HCT116 (cell line): ENCODE data around the gene TNNC1. TPM values are rescaled to one million over a fixed set of nuclear protein-coding genes. Genes with fewer than 3 reads are reported as not detected.

Experiments used
- ATAC-seq: fragments of 200-7000 bp; cut with Tn5 transposase; 2 replicates; pipeline ENCODE4 v1.9.1; 2020; ENCODE audit warnings: mild to moderate bottlenecking, moderate library complexity
- BruUV-seq: library from RNA; stranded (reverse); fragments of 400-500 nt; replicated peaks from 2 replicates; lab custom pipeline; 2021; lab: Mats Ljungman, UMichigan
- CTCF ChIA-PET: fragments of 300-600 bp; sonication (Branson Sonifier 250); formaldehyde crosslinking; loops from one replicate; lab custom pipeline; 2021; ENCODE audit warnings: antibody characterized with exemption; lab: Charles Lee
- POLR2A ChIA-PET: fragments of 300-600, 350-600 bp; sonication (Branson Sonifier 250); formaldehyde crosslinking; loops from one replicate; lab custom pipeline; 2021; ENCODE audit warnings: antibody characterized with exemption; lab: Charles Lee
- RAD21 ChIA-PET, 2 experiments: fragments of 300-600 bp; sonication (Branson Sonifier 250); formaldehyde crosslinking; loops; one replicate each; lab custom pipeline; 2023; ENCODE audit warnings: low total read pairs in 2 of 2; ENCODE audit not compliant: uncharacterized antibody in 2 of 2, unreplicated experiment in 2 of 2, low non-redundant PET in 1 of 2; lab: Charles Lee
- DNase-seq: peaks from one replicate; pipeline ENCODE4 v3.0.0-alpha.2; 2010; ENCODE audit warnings: low read depth, low spot score
- H2AFZ ChIP-seq: fragments of 200-600 bp; shearing (Covaris generic), sonication (generic); 2 replicates; pipeline ENCODE4 v1.6.1; 2017; ENCODE audit warnings: low read depth, mixed run types, mixed read lengths, antibody characterized with exemption, low read length; ENCODE audit not compliant: poor library complexity, severe bottlenecking
- H3K27ac ChIP-seq: 2 replicates; pipeline ENCODE4 v1.5.1; 2012; ENCODE audit warnings: low read depth, low read length
- H3K27me3 ChIP-seq: fragments of 200-600 bp; sonication (generic); 2 replicates; pipeline ENCODE4 v1.6.1; 2016; ENCODE audit warnings: mixed run types, low read length, mixed read lengths; ENCODE audit not compliant: insufficient read depth
- H3K36me3 ChIP-seq, 2 experiments: fragments of 200-500 bp in 1 of 2; fragments of 200-600 bp in 1 of 2; sonication (Bioruptor generic) in 1 of 2; sonication (generic) in 1 of 2; 2 replicates each; pipeline versions ENCODE4 v1.5.1 to v1.6.1; 2014 to 2016; ENCODE audit warnings: low read length in 2 of 2, inconsistent platforms in 1 of 2, mixed read lengths in 1 of 2, mixed run types in 1 of 2; ENCODE audit not compliant: insufficient read depth in 2 of 2, control insufficient read depth in 1 of 2
- H3K4me1 ChIP-seq, 2 experiments: fragments of 200-600 bp in 1 of 2; sonication (generic) in 1 of 2; 2 replicates each; pipeline versions ENCODE4 v1.5.1 to v1.6.1; 2012 to 2017; ENCODE audit warnings: low read length in 2 of 2, inconsistent platforms in 1 of 2, mild to moderate bottlenecking in 1 of 2, mixed read lengths in 1 of 2, mixed run types in 1 of 2, moderate library complexity in 1 of 2; ENCODE audit not compliant: insufficient read depth in 2 of 2, control insufficient read depth in 1 of 2
- H3K4me2 ChIP-seq: fragments of 200-600 bp; sonication (generic); 2 replicates; pipeline ENCODE4 v1.6.1; 2017; ENCODE audit warnings: mixed run types, low read length, mixed read lengths
- H3K4me3 ChIP-seq, 2 experiments: fragments of 200-600 bp in 1 of 2; sonication (generic) in 1 of 2; replicated peaks in 1 of 2; 2 replicates each; pipeline ENCODE4 v1.5.1; 2011 to 2016; ENCODE audit warnings: low read length in 2 of 2, control low read depth in 1 of 2, low read depth in 1 of 2, mild to moderate bottlenecking in 1 of 2, mixed read lengths in 1 of 2, mixed run types in 1 of 2
- H3K79me2 ChIP-seq: fragments of 200-600 bp; sonication (generic); 2 replicates; pipeline ENCODE4 v1.6.1; 2017; ENCODE audit warnings: mild to moderate bottlenecking, mixed run types, low read length, moderate library complexity, mixed read lengths; ENCODE audit not compliant: insufficient read depth
- H3K9ac ChIP-seq: fragments of 200-600 bp; sonication (generic); 2 replicates; pipeline ENCODE4 v1.6.1; 2016; ENCODE audit warnings: low read length, mixed read lengths
- H3K9me2 ChIP-seq: fragments of 200-600 bp; sonication (generic), shearing (Covaris generic); 2 replicates; pipeline ENCODE4 v1.6.1; 2017; ENCODE audit warnings: mixed run types, mild to moderate bottlenecking, moderate library complexity; ENCODE audit not compliant: insufficient read depth
- H3K9me3 ChIP-seq, 2 experiments: fragments of 200-500 bp in 1 of 2; fragments of 200-600 bp in 1 of 2; sonication (Bioruptor generic) in 1 of 2; sonication (generic) in 1 of 2; 2 replicates each; pipeline ENCODE4 v1.6.1; 2014 to 2017; ENCODE audit warnings: low read length in 2 of 2, mixed read lengths in 2 of 2, inconsistent platforms in 1 of 2, low read depth in 1 of 2, mild to moderate bottlenecking in 1 of 2, mixed run types in 1 of 2, moderate library complexity in 1 of 2; ENCODE audit not compliant: control insufficient read depth in 1 of 2, insufficient read depth in 1 of 2
- H4K20me1 ChIP-seq: fragments of 200-600 bp; sonication (generic), shearing (Covaris generic); 2 replicates; pipeline ENCODE4 v1.6.1; 2017; ENCODE audit warnings: mixed run types, mild to moderate bottlenecking, moderate library complexity; ENCODE audit not compliant: insufficient read depth
- CBX3 ChIP-seq: IDR thresholded peaks from 2 replicates; pipeline ENCODE4 v1.6.1; 2012; ENCODE audit warnings: low read depth
- CEBPB ChIP-seq: IDR thresholded peaks from 2 replicates; pipeline ENCODE4 v1.6.1; 2012; ENCODE audit warnings: low read depth
- EGR1 ChIP-seq: IDR thresholded peaks from 2 replicates; pipeline ENCODE4 v1.6.1; 2012; ENCODE audit warnings: low read depth
- EZH2 ChIP-seq: fragments of 200-600 bp; sonication (generic); IDR thresholded peaks from 2 replicates; pipeline ENCODE4 v1.6.1; 2017; ENCODE audit warnings: antibody characterized with exemption, mixed run types
- EZH2phosphoT487 ChIP-seq: fragments of 200-600 bp; IDR thresholded peaks from 2 replicates; pipeline ENCODE4 v1.6.1; 2018; ENCODE audit warnings: antibody characterized with exemption, borderline replicate concordance
- JUND ChIP-seq: IDR thresholded peaks from 2 replicates; pipeline ENCODE4 v1.6.1; 2012
- POLR2A ChIP-seq: IDR thresholded peaks from 2 replicates; pipeline ENCODE4 v1.7.0; 2011; ENCODE audit warnings: borderline replicate concordance; ENCODE audit not compliant: insufficient read depth, insufficient read length; ENCODE audit errors: extremely low read depth
- POLR2AphosphoS5 ChIP-seq: IDR thresholded peaks from 2 replicates; pipeline ENCODE4 v1.6.1; 2011; ENCODE audit warnings: mild to moderate bottlenecking, low read depth, low read length, moderate library complexity
- SIN3A ChIP-seq: IDR thresholded peaks from 2 replicates; pipeline ENCODE4 v1.6.1; 2012; ENCODE audit warnings: low read depth
- SP1 ChIP-seq: IDR thresholded peaks from 2 replicates; pipeline ENCODE4 v1.6.1; 2012; ENCODE audit warnings: low read depth
- SRF ChIP-seq: IDR thresholded peaks from 2 replicates; pipeline ENCODE4 v1.6.1; 2012; ENCODE audit warnings: low read depth
- ZFX ChIP-seq: fragments of 450-650 bp; IDR thresholded peaks from 2 replicates; pipeline ENCODE4 v1.6.1; 2017
- ZNF274 ChIP-seq: fragments of 200-500 bp; sonication (Bioruptor generic); IDR thresholded peaks from 2 replicates; pipeline ENCODE4 v1.6.1; 2014; ENCODE audit warnings: mild to moderate bottlenecking, low read depth, low read length, inconsistent platforms
- intact Hi-C: fragments of 100-400 bp; cut with micrococcal nuclease; formaldehyde crosslinking; loops from 2 replicates; pipeline ENCODE4 v1.10.0; 2022
- total RNA-seq: library from RNA; stranded (reverse); gene quantifications from one replicate; pipeline ENCODE4 v1.2.1, GENCODE V29; 2021; ENCODE audit not compliant: unreplicated experiment
- TF ChIP-seq, protein P1 (sequence below), 3 experiments: fragments of 200-600 bp in 1 of 3; sonication (generic) in 1 of 3; IDR thresholded peaks in 2 of 3; conservative IDR thresholded peaks in 1 of 3; 2 replicates each; pipeline ENCODE4 v1.5.1; 2012 to 2017; ENCODE audit warnings: low read depth in 2 of 3, low read length in 2 of 3, antibody characterized with exemption in 1 of 3, borderline replicate concordance in 1 of 3, control low read depth in 1 of 3, mild to moderate bottlenecking in 1 of 3, mixed read lengths in 1 of 3, mixed run types in 1 of 3, moderate library complexity in 1 of 3; ENCODE audit not compliant: insufficient read depth in 1 of 3
- TF ChIP-seq, protein P2 (sequence below): IDR thresholded peaks from 2 replicates; pipeline ENCODE4 v1.6.1; 2012
- TF ChIP-seq, protein P3 (sequence below): IDR thresholded peaks from 2 replicates; pipeline ENCODE4 v1.6.1; 2012
- TF ChIP-seq, protein P4 (sequence below): IDR thresholded peaks from 2 replicates; pipeline ENCODE4 v1.6.1; 2011; ENCODE audit warnings: mild to moderate bottlenecking, low read length, moderate library complexity; ENCODE audit not compliant: insufficient replicate concordance; ENCODE audit errors: extremely low read depth

TNNC1 gene
- total RNA-seq, 1 experiment from 2014 or later: 2.2 TPM

DNA sequence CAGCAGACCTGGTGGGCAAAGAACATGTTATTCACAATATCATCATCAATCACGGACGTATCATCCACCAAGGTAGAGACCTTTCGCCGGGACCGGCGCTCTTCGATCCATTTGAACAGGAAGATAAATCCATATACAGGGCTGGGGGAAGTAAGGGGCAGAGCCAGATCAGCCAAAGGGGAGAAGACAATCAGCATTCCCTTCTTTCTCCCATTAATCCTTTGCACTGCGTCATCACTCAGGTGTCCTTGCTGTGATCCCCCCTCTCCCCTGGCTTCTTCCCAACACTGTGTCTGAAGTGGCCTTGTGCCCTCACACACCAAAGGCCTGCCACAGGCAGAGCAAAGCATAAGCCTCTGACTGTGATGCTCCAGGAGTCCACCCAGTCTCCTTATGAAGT is 45.4 kb downstream of the TNNC1 start:
- ChIA-PET CTCF (no interaction called here), POLR2A (no interaction called here), RAD21 (no interaction called here)
- Histone ChIP-seq H3K36me3 (peaks cover 27 to 50% of the 10 kb centered on the region in 2 experiments), H3K9me2 (no peaks in the 10 kb centered on the region), H3K4me1 (peaks cover 11 to 26% of the 10 kb centered on the region in 2 experiments; a peak in 3 of 4 replicates), H3K27ac (0 out of 2 replicates have a peak overlapping the region, but pooled peaks have one; percentile 67), H4K20me1 (no peaks in the 10 kb centered on the region), H3K4me3 (peak overlapping the region; percentile 97 to 99; a peak in 3 of 4 replicates), H3K27me3 (no peaks in the 10 kb centered on the region), H2AFZ (no peak overlapping the region), H3K4me2 (peak overlapping the region; percentile 93), H3K79me2 (peaks cover 26% of the 10 kb centered on the region), H3K9me3 (no peaks in the 10 kb centered on the region), H3K9ac (peak overlapping the region; percentile 92)
- BruUV-seq: TSS peak; percentile 53
- DNase-seq (no peak), ATAC-seq (no peak)
- intact Hi-C loops: no loop called here
- no peak for TF ChIP-seq CEBPB
- no peak for TF ChIP-seq EZH2
- TF ChIP-seq EZH2phosphoT487: no peak
- no peak for TF ChIP-seq EGR1
- no peak for TF ChIP-seq CBX3
- no peak for TF ChIP-seq ZFX
- no peak for TF ChIP-seq SIN3A

DNA sequence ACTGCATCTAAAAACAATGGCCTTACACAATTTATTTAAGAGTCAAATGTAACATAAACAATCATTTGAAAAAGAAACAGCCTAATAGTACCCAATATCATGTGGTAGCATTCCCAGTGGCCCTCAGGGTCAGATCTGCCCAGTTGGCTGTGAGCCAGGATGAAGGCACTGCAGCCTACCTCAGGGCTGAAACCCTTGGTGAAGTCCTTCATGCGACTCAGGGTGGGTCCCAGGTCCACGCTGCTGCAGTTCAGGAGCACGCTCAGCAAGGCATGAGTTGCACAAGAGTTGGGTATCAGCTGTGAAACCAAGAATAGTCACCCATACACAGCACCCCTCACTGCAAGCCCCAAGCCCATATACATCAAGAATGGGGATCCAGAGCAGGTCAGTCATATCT is 46.1 kb downstream of the TNNC1 start:
- TF ChIP-seq CBX3 (no peak), CEBPB (no peak), SRF (no peak), ZFX (no peak), EZH2phosphoT487 (no peak), POLR2A (no peak), SP1 (no peak), ZNF274 (no peak), EZH2 (no peak), EGR1 (no peak), POLR2AphosphoS5 (no peak), SIN3A (no peak), JUND (no peak)
- TF ChIP-seq, protein P1, sequence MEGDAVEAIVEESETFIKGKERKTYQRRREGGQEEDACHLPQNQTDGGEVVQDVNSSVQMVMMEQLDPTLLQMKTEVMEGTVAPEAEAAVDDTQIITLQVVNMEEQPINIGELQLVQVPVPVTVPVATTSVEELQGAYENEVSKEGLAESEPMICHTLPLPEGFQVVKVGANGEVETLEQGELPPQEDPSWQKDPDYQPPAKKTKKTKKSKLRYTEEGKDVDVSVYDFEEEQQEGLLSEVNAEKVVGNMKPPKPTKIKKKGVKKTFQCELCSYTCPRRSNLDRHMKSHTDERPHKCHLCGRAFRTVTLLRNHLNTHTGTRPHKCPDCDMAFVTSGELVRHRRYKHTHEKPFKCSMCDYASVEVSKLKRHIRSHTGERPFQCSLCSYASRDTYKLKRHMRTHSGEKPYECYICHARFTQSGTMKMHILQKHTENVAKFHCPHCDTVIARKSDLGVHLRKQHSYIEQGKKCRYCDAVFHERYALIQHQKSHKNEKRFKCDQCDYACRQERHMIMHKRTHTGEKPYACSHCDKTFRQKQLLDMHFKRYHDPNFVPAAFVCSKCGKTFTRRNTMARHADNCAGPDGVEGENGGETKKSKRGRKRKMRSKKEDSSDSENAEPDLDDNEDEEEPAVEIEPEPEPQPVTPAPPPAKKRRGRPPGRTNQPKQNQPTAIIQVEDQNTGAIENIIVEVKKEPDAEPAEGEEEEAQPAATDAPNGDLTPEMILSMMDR (IDR thresholded peaks at IDR 0.05 in 2 of 3, conservative IDR thresholded peaks at IDR 0.05 in 1 of 3; ENCODE audit: borderline replicate concordance in 1 of 3, insufficient read depth in 1 of 3, low read depth in 2 of 3, low read length in 2 of 3): no peak
- TF ChIP-seq, protein P2, sequence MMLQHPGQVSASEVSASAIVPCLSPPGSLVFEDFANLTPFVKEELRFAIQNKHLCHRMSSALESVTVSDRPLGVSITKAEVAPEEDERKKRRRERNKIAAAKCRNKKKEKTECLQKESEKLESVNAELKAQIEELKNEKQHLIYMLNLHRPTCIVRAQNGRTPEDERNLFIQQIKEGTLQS: no peak
- TF ChIP-seq, protein P3, sequence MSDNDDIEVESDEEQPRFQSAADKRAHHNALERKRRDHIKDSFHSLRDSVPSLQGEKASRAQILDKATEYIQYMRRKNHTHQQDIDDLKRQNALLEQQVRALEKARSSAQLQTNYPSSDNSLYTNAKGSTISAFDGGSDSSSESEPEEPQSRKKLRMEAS: no peak
- TF ChIP-seq, protein P4, sequence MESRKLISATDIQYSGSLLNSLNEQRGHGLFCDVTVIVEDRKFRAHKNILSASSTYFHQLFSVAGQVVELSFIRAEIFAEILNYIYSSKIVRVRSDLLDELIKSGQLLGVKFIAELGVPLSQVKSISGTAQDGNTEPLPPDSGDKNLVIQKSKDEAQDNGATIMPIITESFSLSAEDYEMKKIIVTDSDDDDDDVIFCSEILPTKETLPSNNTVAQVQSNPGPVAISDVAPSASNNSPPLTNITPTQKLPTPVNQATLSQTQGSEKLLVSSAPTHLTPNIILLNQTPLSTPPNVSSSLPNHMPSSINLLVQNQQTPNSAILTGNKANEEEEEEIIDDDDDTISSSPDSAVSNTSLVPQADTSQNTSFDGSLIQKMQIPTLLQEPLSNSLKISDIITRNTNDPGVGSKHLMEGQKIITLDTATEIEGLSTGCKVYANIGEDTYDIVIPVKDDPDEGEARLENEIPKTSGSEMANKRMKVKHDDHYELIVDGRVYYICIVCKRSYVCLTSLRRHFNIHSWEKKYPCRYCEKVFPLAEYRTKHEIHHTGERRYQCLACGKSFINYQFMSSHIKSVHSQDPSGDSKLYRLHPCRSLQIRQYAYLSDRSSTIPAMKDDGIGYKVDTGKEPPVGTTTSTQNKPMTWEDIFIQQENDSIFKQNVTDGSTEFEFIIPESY: no peak
- intact Hi-C loops: no loop called here
- ATAC-seq: no peak
- ChIA-PET POLR2A (no interaction called here), RAD21 (no interaction called here), CTCF (no interaction called here)
- H3K4me1 ChIP-seq: peaks cover 11 to 26% of the 10 kb centered on the region in 2 experiments; a peak in 3 of 4 replicates
- peaks cover 26% of the 10 kb centered on the region for H3K79me2 ChIP-seq
- H4K20me1 ChIP-seq: no peaks in the 10 kb centered on the region
- H3K4me2 ChIP-seq: 0 out of 2 replicates have a peak overlapping the region, but pooled peaks have one; percentile 93
- H2AFZ ChIP-seq: no peak overlapping the region
- H3K4me3 ChIP-seq: no peak overlapping the region
- no peaks in the 10 kb centered on the region for H3K27me3 ChIP-seq
- H3K9ac ChIP-seq: no peak overlapping the region
- H3K27ac ChIP-seq: no peak overlapping the region
- H3K9me2 ChIP-seq: no peaks in the 10 kb centered on the region
- no peak for DNase-seq
- H3K9me3 ChIP-seq: no peaks in the 10 kb centered on the region
- no TSS peak for BruUV-seq
- H3K36me3 ChIP-seq: peaks cover 29 to 57% of the 10 kb centered on the region in 2 experiments
